GM23338 (cell line): Measurements from ENCODE around the gene CYB561D1. TPM values are rescaled to one million over a fixed set of nuclear protein-coding genes. Genes with fewer than 3 reads are reported as not detected.

Experiments
- ZNF114 ChIP-seq: fragments of 250-450 bp; sonication (Bioruptor Pico); IDR thresholded peaks from 2 replicates; pipeline ENCODE4 v1.5.0; 2020; ENCODE audit warnings: mild to moderate bottlenecking, moderate library complexity
- ZNF331 ChIP-seq: fragments of 250-450 bp; sonication (Bioruptor Pico); IDR thresholded peaks from 2 replicates; pipeline ENCODE4 v1.5.0; 2020; ENCODE audit warnings: low read depth, mild to moderate bottlenecking, moderate library complexity
- polyA plus RNA-seq: library from polyadenylated mRNA; unstranded; fragments of >200 nt; fragmentation: Nextera tagmentation; extraction: Ambion mirVana; gene quantifications from 2 replicates; pipeline ENCODE4 v1.2.1, GENCODE V29; 2016
- total RNA-seq: library from RNA; depleted of rRNA; stranded (reverse); fragments of >200 nt; shearing (Covaris generic); gene quantifications from 2 replicates; pipeline ENCODE4 v1.2.3, GENCODE V29; 2014
- TF ChIP-seq, protein P1 (sequence below): fragments of 250-450 bp; sonication (Bioruptor Pico); IDR thresholded peaks from 2 replicates; pipeline ENCODE4 v1.5.0; 2020; ENCODE audit warnings: mild to moderate bottlenecking, moderate library complexity
- TF ChIP-seq, protein P2 (sequence below), 2 experiments: fragments of 200-600 bp in 1 of 2; sonication (generic) in 1 of 2; conservative IDR thresholded peaks; 2 replicates each; pipeline versions ENCODE4 v1.5.1 to v1.6.1; 2016 to 2017; ENCODE audit warnings: antibody characterized with exemption in 2 of 2, low read depth in 2 of 2, mild to moderate bottlenecking in 2 of 2, moderate library complexity in 1 of 2
- TF ChIP-seq, protein P3 (sequence below): IDR thresholded peaks from 2 replicates; pipeline ENCODE4 v1.6.1; 2016; ENCODE audit warnings: antibody characterized with exemption

The CYB561D1 gene
- total and polyA plus RNA-seq, 2 experiments from 2014 or later: 0.95 to 2.7 TPM

DNA sequence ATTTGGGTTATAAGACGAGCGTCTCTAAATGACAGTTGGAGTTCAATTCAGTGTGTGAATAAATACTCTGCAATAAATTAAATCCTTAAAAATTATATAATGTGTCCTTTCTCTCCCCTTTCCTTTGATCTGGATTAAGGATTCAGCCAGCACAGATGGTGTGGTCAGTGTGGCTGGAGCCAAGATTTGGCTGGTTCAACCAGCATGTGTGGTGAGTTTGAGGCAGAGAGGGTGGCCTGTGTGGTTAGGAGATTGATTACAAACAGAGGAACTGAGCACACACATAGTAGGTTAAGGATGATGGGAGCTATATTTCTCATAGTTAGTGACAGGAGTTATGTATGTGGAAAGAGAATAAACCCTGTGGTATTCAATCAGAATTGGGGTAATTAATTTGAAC is 29.8 kb downstream of the CYB561D1 start (continued):
- TF ChIP-seq, protein P1, sequence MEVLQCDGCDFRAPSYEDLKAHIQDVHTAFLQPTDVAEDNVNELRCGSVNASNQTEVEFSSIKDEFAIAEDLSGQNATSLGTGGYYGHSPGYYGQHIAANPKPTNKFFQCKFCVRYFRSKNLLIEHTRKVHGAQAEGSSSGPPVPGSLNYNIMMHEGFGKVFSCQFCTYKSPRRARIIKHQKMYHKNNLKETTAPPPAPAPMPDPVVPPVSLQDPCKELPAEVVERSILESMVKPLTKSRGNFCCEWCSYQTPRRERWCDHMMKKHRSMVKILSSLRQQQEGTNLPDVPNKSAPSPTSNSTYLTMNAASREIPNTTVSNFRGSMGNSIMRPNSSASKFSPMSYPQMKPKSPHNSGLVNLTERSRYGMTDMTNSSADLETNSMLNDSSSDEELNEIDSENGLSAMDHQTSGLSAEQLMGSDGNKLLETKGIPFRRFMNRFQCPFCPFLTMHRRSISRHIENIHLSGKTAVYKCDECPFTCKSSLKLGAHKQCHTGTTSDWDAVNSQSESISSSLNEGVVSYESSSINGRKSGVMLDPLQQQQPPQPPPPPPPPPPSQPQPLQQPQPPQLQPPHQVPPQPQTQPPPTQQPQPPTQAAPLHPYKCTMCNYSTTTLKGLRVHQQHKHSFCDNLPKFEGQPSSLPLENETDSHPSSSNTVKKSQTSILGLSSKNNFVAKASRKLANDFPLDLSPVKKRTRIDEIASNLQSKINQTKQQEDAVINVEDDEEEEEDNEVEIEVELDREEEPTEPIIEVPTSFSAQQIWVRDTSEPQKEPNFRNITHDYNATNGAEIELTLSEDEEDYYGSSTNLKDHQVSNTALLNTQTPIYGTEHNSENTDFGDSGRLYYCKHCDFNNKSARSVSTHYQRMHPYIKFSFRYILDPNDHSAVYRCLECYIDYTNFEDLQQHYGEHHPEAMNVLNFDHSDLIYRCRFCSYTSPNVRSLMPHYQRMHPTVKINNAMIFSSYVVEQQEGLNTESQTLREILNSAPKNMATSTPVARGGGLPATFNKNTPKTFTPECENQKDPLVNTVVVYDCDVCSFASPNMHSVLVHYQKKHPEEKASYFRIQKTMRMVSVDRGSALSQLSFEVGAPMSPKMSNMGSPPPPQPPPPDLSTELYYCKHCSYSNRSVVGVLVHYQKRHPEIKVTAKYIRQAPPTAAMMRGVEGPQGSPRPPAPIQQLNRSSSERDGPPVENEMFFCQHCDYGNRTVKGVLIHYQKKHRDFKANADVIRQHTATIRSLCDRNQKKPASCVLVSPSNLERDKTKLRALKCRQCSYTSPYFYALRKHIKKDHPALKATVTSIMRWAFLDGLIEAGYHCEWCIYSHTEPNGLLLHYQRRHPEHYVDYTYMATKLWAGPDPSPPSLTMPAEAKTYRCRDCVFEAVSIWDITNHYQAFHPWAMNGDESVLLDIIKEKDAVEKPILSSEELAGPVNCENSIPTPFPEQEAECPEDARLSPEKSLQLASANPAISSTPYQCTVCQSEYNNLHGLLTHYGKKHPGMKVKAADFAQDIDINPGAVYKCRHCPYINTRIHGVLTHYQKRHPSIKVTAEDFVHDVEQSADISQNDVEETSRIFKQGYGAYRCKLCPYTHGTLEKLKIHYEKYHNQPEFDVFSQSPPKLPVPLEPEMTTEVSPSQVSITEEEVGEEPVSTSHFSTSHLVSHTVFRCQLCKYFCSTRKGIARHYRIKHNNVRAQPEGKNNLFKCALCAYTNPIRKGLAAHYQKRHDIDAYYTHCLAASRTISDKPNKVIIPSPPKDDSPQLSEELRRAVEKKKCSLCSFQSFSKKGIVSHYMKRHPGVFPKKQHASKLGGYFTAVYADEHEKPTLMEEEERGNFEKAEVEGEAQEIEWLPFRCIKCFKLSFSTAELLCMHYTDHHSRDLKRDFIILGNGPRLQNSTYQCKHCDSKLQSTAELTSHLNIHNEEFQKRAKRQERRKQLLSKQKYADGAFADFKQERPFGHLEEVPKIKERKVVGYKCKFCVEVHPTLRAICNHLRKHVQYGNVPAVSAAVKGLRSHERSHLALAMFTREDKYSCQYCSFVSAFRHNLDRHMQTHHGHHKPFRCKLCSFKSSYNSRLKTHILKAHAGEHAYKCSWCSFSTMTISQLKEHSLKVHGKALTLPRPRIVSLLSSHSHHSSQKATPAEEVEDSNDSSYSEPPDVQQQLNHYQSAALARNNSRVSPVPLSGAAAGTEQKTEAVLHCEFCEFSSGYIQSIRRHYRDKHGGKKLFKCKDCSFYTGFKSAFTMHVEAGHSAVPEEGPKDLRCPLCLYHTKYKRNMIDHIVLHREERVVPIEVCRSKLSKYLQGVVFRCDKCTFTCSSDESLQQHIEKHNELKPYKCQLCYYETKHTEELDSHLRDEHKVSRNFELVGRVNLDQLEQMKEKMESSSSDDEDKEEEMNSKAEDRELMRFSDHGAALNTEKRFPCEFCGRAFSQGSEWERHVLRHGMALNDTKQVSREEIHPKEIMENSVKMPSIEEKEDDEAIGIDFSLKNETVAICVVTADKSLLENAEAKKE (CRISPR knock-in tag): no peak
- TF ChIP-seq, protein P2, sequence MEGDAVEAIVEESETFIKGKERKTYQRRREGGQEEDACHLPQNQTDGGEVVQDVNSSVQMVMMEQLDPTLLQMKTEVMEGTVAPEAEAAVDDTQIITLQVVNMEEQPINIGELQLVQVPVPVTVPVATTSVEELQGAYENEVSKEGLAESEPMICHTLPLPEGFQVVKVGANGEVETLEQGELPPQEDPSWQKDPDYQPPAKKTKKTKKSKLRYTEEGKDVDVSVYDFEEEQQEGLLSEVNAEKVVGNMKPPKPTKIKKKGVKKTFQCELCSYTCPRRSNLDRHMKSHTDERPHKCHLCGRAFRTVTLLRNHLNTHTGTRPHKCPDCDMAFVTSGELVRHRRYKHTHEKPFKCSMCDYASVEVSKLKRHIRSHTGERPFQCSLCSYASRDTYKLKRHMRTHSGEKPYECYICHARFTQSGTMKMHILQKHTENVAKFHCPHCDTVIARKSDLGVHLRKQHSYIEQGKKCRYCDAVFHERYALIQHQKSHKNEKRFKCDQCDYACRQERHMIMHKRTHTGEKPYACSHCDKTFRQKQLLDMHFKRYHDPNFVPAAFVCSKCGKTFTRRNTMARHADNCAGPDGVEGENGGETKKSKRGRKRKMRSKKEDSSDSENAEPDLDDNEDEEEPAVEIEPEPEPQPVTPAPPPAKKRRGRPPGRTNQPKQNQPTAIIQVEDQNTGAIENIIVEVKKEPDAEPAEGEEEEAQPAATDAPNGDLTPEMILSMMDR (conservative IDR thresholded peaks at IDR 0.05; ENCODE audit: low read depth in 2 of 2): no peak
- TF ChIP-seq ZNF114 (CRISPR knock-in tag) (no peak), ZNF331 (CRISPR knock-in tag) (no peak)
- TF ChIP-seq, protein P3, sequence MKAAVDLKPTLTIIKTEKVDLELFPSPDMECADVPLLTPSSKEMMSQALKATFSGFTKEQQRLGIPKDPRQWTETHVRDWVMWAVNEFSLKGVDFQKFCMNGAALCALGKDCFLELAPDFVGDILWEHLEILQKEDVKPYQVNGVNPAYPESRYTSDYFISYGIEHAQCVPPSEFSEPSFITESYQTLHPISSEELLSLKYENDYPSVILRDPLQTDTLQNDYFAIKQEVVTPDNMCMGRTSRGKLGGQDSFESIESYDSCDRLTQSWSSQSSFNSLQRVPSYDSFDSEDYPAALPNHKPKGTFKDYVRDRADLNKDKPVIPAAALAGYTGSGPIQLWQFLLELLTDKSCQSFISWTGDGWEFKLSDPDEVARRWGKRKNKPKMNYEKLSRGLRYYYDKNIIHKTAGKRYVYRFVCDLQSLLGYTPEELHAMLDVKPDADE: no peak
